Measurements from ENCODE around the gene EFCAB5. TPM values are rescaled to one million over a fixed set of nuclear protein-coding genes. Genes with fewer than 3 reads are reported as not detected.

Gene EFCAB5
- total RNA-seq, 1 donor from 2014 or later = 1.9 TPM

DNA sequence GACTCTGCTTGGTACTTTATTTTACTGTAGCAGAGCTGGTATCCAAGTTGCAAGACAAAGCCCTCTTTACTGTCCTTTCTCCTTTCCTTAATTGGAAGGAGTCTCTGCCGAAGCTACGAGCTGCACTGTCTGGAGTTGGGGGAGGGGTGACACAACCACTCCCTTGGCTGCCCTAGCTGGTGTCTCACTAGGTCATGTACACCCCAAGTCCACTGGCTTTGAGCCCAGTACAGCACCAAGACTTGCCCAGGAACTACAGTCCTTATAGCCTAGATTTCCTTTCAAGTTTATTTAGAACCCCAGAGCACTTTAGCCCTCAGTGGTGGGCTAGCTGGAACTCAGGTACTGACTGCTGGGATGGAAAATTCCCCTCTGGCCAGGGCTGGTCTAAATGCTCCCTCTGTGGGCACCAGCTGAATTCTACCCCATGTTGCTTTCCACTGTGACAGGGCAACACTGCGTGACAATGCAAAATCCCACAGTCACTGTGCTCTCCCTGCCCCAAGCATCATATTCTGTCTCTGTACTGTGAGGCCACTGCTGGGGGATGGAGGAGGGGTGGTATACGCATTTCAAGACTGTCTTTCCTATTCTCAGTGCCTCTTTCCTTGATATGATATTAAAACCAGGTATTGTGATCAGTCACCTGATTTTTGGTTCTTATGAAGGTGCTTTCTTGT, 18.4 kb downstream of the EFCAB5 start:
- H3K27ac Mint-ChIP-seq = no peak overlapping the region
- no peak for DNase-seq
- POLR2A ChIA-PET = no interaction called here
- intact Hi-C loops (cut with micrococcal nuclease) = no loop called here
- CTCF ChIA-PET = no interaction called here
- H3K9me3 Mint-ChIP-seq = peaks cover 5% of the 10 kb centered on the region
- peaks cover 4% of the 10 kb centered on the region for H3K36me3 Mint-ChIP-seq (ENCODE audit: low read depth)
- no peaks in the 10 kb centered on the region for H3K4me1 Mint-ChIP-seq
- H3K27me3 Mint-ChIP-seq = no peaks in the 10 kb centered on the region
- no peak overlapping the region for H3K4me3 Mint-ChIP-seq
- no peak for TF ChIP-seq CTCF (IDR thresholded peaks at IDR 0.05)
- ATAC-seq (ENCODE audit: low read depth) = no peak

- Mint-ChIP-seq H3K36me3 (ENCODE audit: low read depth) (no peaks in the 10 kb centered on the region), H3K27me3 (no peaks in the 10 kb centered on the region), H3K9me3 (no peaks in the 10 kb centered on the region), H3K27ac (no peak overlapping the region), H3K4me1 (no peaks in the 10 kb centered on the region), H3K4me3 (no peak overlapping the region)
- ChIA-PET CTCF (interaction anchor here (0.8 kb wide), 1 partner anchor 20 kb away, joined by 3 read pairs; no protein-coding TSS in a partner anchor), POLR2A (interaction anchor here (1.1 kb wide), 1 partner anchor 32 kb away, joined by 4 read pairs; no protein-coding TSS in a partner anchor)
- DNase-seq = no peak
- no peak for ATAC-seq (ENCODE audit: low read depth)
- intact Hi-C loops (cut with micrococcal nuclease) = no loop called here
- TF ChIP-seq CTCF (IDR thresholded peaks at IDR 0.05) = no peak
These were observed 21.2 kb downstream of the EFCAB5 start for GRCh38 chr17:29962656-29963055.

- no peak for DNase-seq
- no peaks in the 10 kb centered on the region for H3K27me3 Mint-ChIP-seq
- H3K36me3 Mint-ChIP-seq (ENCODE audit: low read depth) = no peaks in the 10 kb centered on the region
- intact Hi-C loops (cut with micrococcal nuclease) = no loop called here
- POLR2A ChIA-PET = no interaction called here
- CTCF ChIA-PET = no interaction called here
- no peak for ATAC-seq (ENCODE audit: low read depth)
- no peaks in the 10 kb centered on the region for H3K9me3 Mint-ChIP-seq
- no peak overlapping the region for H3K4me3 Mint-ChIP-seq
- peaks cover 7% of the 10 kb centered on the region for H3K4me1 Mint-ChIP-seq
- no peak for TF ChIP-seq CTCF (IDR thresholded peaks at IDR 0.05)
- H3K27ac Mint-ChIP-seq = no peak overlapping the region
These were observed 26.8 kb downstream of the EFCAB5 start for GRCh38 chr17:29968271-29968670.

- no peak overlapping the region for H3K4me3 Mint-ChIP-seq
- no peaks in the 10 kb centered on the region for H3K9me3 Mint-ChIP-seq
- no peak overlapping the region for H3K27ac Mint-ChIP-seq
- intact Hi-C loops (cut with micrococcal nuclease) = no loop called here
- ChIA-PET CTCF (no interaction called here), POLR2A (no interaction called here)
- ATAC-seq (ENCODE audit: low read depth) (no peak), DNase-seq (no peak)
- H3K36me3 Mint-ChIP-seq (ENCODE audit: low read depth) = no peaks in the 10 kb centered on the region
- H3K27me3 Mint-ChIP-seq = no peaks in the 10 kb centered on the region
- no peak for TF ChIP-seq CTCF (IDR thresholded peaks at IDR 0.05)
- peaks cover 7% of the 10 kb centered on the region for H3K4me1 Mint-ChIP-seq
These were observed 30.8 kb downstream of the EFCAB5 start for GRCh38 chr17:29972277-29972676.

DNA sequence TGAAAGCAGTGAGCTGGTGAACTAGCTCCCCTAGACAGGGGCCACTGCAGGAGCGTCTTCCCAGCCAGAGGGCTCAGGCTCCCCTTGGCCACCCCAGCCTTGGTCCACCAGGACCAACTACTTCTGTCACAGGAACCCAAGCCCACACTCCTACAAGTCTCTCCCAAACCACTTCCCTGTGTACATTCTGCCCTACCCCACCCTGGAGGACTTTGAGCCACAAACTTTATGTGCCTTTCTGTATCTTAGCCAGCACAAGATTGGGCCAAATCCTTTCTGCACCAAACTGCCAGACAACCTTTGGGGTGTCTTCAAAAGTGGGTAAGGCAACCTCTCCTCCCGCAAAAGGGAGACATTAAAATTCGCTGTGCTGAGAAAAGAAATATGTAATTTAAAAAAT, 31.6 kb downstream of the EFCAB5 start:
- POLR2A ChIA-PET = no interaction called here
- TF ChIP-seq CTCF (IDR thresholded peaks at IDR 0.05) = no peak
- H3K27ac Mint-ChIP-seq = no peak overlapping the region
- H3K9me3 Mint-ChIP-seq = no peaks in the 10 kb centered on the region
- no peak overlapping the region for H3K4me3 Mint-ChIP-seq
- peaks cover 7% of the 10 kb centered on the region for H3K4me1 Mint-ChIP-seq
- no peaks in the 10 kb centered on the region for H3K36me3 Mint-ChIP-seq (ENCODE audit: low read depth)
- CTCF ChIA-PET = no interaction called here
- intact Hi-C loops (cut with micrococcal nuclease) = no loop called here
- no peaks in the 10 kb centered on the region for H3K27me3 Mint-ChIP-seq
- ATAC-seq (ENCODE audit: low read depth) (no peak), DNase-seq (no peak)
